Activated CD4-positive, CD25-positive, alpha-beta regulatory T cell treated with anti-CD3 and anti-CD28 coated beads, Interleukin-2, amount 50 U/mL, for 24 hours (primary cell): ENCODE results near the gene EML1.

ENCODE experiments used
- ATAC-seq, 2 donors: fragments of 150-1000 bp; cut with Tn5 transposase; one replicate each; pipeline ENCODE4 v1.10.0; 2021; ENCODE audit warnings: mild to moderate bottlenecking in 1 of 2, moderate library complexity in 1 of 2

The EML1 gene

DNA sequence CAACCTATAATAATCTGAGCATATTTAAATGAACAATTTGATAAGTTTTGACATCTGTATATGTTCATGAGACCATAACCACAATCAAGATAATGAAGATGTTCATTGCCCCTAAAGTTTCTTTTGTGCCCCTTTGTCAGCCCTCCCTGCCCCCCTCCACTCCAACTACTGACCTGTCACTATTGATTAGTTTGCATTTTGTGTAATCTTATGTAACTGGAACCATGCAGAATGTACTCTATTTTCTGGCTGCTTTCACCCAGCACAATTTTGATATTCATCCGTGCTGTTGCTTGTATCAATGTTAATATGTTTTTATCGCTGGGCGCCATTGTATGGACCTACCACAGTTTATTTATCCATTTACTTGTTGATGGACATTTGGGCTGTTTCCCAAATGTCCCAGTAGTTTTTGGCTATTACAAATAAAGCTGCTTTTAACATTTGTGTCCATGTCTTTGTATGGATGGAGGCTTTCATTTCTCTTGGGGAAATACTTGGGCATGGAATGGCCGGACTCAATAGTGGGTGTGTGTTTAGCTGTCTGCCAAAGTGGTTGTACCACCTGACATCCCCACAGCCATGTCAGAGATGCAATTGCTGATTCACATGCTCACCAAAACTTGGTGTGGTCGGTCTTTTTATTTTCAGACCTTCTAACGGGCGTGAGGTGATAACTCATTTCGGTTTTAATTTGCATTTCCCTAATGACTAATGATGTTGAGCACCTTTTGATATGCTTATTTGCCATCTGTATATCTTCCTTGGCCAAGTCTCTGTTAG lies 38.9 kb downstream of the EML1 start:
- peak in 1 of 2 donors; percentile 27 for ATAC-seq

DNA sequence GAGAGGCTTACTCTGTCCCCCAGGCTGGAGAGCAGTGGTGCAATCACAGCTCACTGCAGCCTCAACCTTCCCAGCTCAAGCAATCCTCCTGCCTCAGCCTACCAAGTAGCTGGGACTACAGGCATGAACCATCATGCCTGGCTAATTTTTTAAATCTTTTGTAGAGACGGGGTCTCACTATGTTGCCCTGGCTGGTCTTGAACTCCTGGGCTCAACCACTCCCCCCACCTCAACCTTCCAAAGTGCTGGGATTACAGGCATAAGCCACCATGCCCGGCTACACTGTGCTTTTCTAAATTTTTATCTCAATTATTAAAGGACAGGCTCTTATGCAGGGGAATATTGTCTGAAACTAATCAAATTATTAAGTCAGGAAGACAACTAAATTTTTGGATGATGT lies 44.6 kb downstream of the EML1 start:
- no peak for ATAC-seq

DNA sequence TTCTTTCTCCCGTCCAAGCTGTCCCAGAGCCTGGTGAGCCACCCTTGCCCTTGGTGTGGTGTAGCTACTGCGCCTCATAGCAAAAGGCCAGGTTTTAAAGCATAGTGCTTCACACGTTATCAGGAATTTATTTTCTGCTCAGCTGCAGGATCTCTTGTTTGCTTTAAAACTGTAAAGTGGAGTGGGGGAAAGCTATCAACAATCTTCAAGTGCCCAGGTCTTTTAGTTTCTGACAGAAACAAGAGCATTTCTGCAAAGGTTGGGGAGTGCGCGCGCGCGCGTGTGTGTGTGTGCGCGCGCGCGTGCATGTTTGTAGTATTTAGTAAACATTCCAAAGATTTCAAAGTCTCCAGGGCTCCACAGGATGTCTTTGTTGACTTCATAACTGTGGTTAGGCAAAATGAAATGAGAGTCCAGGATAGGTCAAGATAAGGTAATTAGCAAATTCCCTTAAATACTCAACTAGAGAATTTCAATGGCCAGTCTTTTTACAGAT lies 45.5 kb downstream of the EML1 start:
- no peak for ATAC-seq

DNA sequence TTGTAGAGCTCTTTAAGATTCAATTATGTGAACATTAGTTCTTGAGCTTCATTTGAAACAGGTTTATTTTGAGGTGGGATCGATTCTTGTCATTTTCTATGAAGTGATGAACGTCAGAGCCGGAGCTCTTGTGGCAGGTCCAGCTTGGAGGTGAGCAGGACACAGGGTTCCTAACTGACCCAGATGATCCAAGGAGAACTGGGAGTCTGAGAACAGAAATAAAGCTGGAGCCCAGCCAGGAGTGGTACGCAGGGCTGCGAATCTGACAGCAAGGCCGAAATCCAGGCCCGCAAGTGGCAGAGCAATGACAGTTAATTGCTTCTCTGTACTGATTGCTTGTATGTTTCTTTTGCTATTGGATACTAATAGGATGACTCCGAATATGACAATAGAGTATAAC lies 46.5 kb downstream of the EML1 start:
- ATAC-seq = no peak

DNA sequence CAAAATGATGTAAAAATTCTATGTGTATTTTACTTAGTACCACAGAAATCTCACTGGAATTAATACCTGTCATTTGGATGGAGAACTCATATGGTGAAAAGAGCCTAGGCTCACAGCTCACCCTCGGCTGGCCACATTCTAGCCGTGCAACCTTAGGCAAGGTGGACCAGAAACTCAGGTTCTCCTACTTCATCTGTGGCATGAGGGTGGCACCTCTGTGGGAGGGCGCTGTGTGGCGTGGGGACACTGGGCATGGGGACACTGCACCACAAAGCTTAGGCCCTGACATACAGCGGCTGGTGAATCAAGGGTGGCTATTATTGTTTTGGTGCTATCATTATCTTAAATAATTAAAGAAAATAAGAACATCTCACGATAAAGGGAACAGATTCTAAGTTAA lies 47.1 kb downstream of the EML1 start:
- no peak for ATAC-seq

DNA sequence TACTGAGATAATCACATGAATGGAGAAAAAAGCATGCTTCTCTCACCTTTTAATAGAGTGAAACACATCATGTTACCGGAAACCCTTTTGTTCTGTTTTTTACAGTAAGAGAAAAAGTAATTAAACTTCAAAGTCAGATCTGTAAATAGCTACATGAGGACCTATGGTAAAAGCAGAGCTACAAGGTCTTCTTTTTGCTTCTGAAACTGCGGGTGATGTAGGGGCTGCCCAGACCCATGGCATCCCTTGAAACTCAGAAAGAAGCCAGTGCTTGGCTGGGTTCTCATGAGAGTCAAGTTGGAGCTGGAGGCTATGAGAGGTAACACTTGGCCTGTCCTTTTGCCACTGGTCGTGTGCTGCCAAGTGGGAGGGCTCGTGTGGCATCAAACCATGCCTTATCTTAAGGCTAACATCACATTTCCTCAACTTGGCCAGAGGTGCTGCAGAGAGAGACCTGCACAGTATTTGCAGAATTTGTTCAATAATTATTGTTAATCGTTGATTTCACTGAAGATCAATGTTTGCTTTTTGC lies 47.6 kb downstream of the EML1 start:
- no peak for ATAC-seq

DNA sequence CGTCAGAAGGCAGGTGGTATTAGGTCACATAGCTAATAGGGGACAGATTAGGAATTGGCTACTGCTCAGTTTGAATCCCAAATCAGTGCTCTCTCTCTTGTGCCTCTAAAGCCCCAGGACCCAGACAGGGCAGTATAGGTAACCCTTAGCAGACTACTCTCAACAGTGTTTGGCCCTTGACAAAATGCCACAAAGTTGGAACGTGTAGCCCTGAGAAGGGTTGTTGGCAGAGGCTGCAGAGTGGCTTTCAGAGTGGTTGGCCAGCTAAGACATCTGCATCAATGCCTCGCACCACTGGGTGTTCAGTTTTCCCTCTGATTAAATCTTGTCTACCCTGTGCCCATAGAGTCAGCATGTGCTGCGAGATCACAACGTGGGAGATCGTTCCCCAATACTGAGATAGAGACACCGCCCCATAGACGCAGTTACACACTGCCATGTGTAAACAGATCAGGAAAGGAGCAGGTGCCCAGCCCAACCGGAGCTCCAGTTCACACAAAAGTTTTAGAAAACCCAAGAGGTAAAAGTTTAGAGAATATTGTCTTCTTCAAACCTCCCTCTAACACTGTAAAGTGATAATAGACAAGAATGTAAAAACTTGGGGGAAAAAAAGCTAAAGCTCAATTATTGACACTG lies 48.3 kb downstream of the EML1 start:
- ATAC-seq = no peak

DNA sequence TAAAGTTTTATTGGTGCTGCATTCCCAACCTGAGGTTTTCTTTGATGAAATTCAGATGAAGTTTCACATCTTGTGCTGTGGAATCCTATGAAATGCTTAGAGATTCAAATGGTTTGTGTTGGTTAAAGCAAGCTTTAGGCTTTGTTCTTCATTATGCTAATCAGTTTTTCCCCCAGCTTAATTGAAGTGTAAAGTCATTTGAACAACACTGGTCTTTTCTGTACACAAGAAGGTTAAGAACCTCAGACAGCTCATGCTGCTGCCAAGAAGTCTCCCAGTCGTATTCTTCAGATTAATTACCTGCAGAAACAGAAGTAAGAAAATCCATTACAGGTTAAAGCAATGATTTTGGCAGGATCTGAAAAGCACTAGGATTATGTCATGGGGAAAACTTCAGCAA lies 48.9 kb downstream of the EML1 start:
- ATAC-seq = no peak

DNA sequence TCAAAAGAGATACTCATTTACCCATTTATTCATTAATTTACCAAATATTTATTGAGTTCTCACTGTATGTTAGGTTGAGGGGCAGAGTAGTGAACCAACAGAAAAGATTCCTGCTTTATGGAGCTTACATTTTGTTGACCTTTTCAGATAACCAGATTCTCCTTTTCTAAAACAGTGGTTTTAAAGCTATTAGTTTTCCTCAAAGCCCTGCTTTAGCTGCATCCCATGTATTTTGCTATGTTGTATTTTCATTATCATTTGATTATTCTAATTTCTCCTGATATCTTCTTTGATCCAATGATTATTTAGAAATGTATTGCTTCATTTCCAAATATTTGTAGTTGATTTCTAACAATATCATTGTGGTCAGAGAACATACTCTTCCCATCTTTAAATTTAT lies 53.6 kb downstream of the EML1 start:
- no peak for ATAC-seq

DNA sequence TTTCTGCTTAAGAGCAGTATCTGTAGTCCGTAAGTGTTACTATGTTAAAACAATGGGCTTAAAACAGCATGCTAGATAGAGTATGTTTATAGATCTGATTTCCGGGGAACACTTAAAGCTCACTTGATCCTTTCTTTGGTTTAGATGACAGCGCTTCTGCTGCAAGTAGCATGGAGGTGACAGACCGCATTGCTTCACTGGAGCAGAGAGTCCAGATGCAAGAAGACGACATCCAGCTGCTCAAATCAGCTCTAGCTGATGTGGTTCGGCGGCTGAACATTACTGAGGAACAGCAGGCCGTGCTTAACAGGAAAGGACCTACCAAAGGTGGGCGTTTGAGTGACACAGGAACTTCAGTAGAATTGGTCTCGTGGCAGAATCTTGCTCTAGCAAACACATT lies 57.5 kb downstream of the EML1 start:
- ATAC-seq = no peak

DNA sequence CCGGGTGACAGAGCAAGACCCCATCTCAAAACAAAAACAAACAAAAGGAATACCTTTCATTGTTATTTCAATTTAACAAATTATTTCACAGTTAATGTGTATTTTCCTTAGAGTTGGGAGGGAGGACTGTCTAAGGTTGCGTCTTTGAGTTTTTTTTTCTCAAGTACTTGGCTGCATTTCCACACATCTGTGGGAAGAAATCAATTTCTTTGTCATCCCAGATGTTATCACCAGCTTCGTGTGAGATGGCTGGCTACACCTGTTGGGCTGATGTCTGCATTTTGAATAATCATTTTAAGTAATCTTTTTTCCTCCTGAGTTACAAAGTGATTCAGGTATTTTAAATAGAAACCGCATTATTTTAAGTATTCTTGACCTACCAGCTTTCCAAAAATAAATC lies 59.4 kb downstream of the EML1 start:
- no peak for ATAC-seq

DNA sequence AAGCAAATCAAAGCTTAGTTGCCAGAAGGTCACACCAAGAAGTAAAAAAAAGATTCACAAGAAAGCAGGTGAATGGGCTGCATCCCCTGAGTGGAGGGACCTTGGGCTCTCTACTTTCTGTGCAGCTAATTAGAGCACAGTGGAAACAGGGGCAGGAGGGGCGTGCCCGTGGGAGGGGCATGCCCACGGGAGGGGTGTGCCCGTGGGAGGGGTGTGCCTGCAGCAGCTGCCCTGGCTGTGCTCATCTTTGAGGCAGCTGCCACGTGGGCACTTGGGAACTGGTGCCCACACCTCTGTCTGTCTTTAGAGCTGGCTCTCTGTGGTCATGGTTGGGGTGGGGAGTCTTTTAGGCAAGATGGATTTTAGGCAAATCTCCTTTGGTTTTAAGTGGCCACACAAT lies 60.0 kb downstream of the EML1 start:
- no peak for ATAC-seq

DNA sequence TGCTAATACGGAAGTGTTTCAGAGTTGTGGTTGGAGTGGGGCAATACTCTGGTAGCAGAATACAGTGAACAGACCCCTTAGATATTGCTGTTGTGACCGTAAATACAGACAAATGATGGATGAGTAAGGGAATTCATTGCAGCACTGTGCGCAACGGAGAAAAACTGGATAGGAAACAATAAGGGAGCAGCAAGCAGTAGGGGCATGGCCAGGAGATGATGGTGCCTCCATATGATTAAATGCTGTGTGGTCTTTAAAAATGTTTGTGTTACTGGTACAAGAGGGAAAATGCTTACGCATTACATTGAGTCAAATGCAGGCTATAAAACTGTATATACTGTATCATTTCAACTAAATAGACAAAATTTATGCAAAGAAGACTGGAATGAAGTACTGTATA lies 61.6 kb downstream of the EML1 start:
- no peak for ATAC-seq

DNA sequence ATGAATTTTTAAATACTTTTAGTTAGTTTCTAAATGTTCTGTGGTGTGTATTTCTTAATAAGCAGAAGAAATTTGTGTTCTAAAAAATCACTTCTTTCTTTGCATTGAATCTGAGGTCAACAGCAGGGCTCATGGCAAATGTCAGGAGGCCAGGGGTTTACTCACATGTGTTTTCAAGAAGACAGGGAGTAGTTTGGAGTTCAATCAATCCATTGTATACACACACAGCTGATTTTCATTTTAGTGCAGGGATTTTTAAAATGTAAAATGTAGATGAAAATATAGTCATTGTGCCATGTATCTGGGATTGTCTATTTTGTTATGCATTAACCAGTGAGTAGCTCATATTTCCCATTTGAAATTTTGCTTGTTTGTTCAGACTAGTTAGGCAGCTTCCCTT lies 62.1 kb downstream of the EML1 start:
- ATAC-seq = no peak

DNA sequence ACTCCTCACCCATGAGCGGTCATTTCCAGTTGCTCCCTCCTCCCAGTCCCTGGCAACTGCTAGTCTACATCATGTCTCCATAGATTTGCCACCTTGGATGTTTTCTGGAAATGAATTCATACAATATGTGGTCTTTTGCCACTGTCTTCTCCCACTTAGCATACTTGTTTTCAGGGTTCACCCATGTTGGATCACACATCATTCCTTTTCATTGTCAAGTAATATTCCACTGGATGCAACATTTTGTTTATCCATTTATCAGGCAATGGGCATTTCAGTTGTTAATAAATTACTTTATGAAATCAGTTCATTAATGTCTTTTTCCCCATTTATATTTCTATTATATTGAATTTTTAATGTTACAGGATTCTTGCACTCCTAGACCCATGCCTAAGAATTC lies 64.3 kb downstream of the EML1 start:
- ATAC-seq = no peak

DNA sequence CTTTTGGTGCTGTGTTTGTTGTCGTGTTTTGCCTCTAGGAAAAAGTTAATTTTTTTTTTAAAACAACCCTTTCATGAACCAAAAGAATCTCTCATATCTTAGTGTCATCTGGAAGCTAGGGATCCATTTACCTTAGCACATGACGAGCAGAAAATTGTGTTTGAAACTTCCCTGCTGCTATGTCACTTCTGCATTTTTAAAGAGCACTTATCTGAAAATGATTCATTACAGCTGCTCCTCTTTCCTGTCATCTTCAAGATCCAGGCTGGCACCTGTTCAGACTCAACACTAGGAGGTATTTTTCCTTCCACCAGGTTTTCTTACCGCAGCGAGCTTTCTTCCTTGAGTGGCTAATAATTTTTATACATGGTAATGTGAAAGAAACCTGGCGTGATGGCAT lies 67.0 kb downstream of the EML1 start:
- ATAC-seq = no peak

DNA sequence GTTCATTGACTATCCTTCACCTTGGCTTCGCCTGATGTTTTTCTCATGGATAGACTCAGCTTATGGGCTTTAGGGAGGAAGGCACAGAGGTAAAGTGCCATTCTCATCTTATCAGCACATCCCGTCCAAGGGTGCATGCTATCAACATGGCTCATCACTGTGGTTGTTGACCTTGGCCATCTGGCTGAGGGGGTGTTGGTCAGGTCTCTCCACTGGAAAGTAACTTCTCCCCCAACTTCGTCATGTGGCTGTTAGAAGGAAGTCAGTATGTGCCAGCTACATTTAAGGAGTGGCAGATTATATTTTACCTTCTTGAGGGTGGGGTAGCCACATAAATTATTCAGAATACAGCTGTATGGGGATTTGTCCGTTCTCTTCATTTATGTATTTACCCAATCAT lies 68.9 kb downstream of the EML1 start:
- ATAC-seq = no peak

DNA sequence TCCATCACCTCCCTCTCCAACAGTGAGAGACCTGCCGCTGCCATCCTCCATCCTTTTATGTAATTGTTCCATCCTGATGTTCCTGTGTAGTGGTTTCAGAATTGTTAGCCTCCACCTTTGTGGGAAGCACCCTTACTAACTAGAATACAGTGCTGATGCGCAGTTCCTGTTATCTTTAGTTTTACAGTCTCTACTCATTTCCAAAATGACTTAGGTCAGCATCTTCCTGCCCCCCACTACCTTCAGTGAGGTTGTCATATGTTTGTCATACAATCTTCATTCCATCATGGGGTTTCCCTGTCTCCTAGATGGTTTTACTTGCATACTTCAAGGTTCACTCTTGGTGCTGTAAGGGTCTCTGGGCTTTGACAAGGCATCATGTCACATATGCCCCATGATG lies 69.8 kb downstream of the EML1 start:
- ATAC-seq = no peak

DNA sequence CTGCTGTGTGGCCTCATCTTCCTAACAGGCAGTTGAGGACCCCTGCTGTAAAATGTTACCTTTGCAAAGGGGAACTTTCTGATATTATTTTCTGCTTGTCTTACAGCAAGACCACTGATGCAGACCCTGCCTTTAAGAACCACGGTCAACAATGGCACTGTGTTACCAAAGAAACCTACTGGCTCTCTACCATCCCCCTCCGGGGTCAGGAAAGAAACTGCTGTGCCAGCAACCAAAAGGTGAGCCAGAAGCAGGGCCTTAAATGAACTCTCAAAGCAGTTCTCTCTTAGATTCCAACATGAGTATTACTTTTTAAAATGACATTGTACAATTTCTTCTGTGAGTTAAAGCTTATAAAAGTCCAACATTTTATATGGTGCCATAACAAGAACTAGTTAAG lies 72.2 kb downstream of the EML1 start:
- no peak for ATAC-seq

DNA sequence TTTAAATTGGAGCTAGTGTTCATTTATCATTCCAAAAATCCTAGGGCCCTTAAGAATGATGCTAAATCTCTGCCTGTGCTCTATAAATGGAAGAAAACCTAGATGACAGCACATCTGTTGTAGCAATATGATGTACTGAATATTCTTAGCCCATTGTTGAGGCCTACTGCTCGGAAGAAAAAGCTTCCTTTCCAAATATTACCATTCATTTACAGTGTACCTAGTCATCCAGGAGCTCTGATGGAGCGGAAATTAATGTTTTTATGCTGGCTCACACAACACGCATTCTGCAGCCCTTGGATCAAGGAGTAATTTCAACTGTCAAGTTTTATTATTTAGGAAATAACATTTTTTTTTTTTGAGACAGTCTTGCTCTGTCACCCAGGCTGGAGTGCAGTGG lies 77.4 kb downstream of the EML1 start:
- no peak for ATAC-seq

DNA sequence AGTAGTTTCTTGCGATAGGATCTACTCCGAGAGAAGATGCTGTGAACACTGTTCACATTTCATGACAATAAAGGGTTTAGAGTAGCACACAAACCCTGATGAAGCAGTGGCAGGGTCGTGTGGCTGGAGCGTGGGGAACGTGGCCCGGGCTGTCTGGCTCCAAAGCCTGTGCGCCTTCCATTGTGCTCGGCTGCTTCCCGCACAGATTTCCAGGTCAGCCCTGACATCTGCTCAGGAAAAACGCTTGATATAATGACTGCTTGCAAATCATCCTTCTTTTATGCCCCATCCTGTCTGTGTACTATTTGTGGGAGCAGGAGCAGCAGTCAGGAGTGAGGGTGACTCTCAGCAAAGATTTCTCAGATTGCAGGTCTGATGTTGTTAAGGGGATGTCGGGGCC lies 78.6 kb downstream of the EML1 start:
- ATAC-seq = no peak

DNA sequence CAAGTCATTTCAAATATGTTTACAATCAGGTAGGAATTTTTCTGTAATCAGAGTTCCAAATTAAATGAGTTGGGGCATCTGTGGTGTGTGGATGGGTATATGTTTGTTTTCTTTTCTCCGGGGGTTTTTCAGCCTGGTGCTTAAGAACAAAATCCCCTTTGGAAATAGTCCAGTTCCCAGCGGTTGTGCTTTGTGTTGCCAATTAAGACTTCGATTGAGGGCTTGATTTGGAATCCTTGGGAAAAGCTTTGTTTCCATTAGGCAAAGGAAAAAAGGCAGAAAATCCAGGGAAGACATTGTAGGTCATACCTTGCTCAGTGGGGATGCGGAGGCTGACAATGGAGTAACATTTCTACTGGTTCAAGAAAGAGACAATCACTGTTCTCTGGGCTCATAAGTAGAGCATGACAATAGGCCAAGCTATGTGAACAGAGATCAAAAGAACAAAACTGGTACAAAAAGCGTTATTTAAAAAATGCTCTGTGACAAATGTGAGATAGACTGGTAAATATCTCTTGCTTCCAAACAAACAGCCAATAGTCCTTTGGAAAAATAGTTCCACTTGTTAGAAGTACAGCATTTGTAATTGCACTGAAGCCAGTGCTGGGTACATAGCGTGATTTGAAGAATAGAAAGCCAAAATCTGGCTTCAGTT lies 79.7 kb downstream of the EML1 start:
- ATAC-seq = no peak

DNA sequence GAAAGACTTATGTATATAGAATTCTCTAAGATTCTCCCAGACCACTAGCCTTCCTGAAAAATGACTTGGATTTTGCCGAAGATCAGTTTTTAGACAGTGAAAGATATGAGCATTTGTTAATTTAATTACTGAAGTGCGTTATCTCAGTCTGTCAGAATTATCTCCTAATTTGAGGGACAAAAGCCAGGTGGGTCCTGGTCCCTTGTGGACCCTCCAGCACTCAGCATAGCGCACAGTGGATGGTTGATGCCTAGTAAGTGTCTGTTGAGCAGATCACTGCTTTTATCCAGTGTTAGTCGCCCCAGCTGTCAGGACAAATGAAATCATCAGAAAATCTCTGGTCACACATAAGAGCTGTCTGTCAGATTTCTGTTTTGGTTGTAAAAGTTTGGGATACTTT lies 80.4 kb downstream of the EML1 start:
- no peak for ATAC-seq

DNA sequence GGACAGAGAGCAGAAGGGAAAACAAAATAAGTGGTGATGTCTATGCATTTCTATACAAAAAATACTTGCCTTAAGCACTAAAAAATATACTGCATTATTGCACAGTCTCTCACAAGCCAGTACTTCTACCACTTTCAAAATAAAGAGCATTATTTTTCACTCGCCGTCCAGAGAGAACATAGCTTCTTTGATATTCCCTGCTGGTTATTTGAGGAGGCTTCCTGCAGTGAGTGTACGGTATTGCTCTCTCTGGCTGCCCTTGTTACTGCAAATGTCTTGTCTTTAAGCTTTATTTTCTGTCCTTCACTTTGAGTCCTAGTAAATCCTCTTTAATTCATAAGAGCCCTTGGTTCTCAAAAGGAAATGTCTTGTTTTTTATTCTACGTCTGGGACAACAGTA lies 81.1 kb downstream of the EML1 start:
- no peak for ATAC-seq
